ENCODE results near the gene GNA14. TPM values are rescaled to one million over a fixed set of nuclear protein-coding genes. Genes with fewer than 3 reads are reported as not detected.

GNA14 gene
- total RNA-seq, 1 experiment from 2014 or later, result 0.37 TPM

DNA sequence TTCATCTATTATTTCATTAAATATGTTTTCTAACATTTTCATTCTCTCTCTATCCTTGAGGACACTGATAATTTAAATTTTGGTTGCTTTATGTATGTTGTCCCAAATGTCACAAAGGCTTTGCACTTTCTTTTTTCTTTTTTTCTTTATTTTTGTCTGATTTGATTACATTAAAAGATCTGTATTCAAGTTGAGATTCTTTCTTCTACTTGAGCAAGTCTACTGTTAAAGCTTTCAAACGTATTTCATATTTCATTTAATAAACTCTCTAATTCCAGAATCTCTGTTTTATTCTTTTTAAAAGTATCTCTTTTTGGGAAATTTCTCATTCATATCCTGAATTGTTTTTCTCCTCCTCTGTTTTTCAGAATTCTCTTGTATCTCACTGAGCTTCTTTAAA, 106.5 kb downstream of the GNA14 start:
- Histone ChIP-seq H4K91ac (ENCODE audit: insufficient read length, low read depth, low read length) (no peak overlapping the region), H3K56ac (ENCODE audit: insufficient read length, low read depth, low read length) (no peak overlapping the region), H4K8ac (replicated peaks; ENCODE audit: insufficient read length, low read depth, low read length) (no peak overlapping the region), H3K79me1 (ENCODE audit: insufficient read depth, low read depth, low read length, poor library complexity, severe bottlenecking) (no peaks in the 10 kb centered on the region), H2BK20ac (ENCODE audit: low read depth, low read length, poor library complexity, severe bottlenecking) (no peak overlapping the region), H3T11ph (ENCODE audit: low read length) (no peak overlapping the region), H3K4me1 (ENCODE audit: insufficient read depth, low read length) (no peaks in the 10 kb centered on the region; the same call in 1 of the 2 replicates), H4K5ac (ENCODE audit: insufficient read length, low read depth, low read length) (no peak overlapping the region), H2BK12ac (ENCODE audit: insufficient read length, low read depth, low read length) (no peak overlapping the region), H3K9me3 (ENCODE audit: control insufficient read depth, low read depth, low read length) (no peaks in the 10 kb centered on the region), H3K14ac (ENCODE audit: insufficient read depth, low read length) (no peak overlapping the region), H3K79me2 (ENCODE audit: insufficient read depth, low read length) (no peaks in the 10 kb centered on the region), H3K27me3 (ENCODE audit: insufficient read depth, low read length) (no peaks in the 10 kb centered on the region), H2BK120ac (ENCODE audit: low read depth, low read length, poor library complexity, severe bottlenecking) (no peak overlapping the region), H3K18ac (ENCODE audit: insufficient read length, low read depth, low read length) (no peak overlapping the region), H3K4me2 (ENCODE audit: insufficient read depth, insufficient read length, low read length) (no peak overlapping the region), H2BK5ac (ENCODE audit: insufficient read length, low read length) (no peak overlapping the region), H2AK5ac (ENCODE audit: insufficient read length, low read length) (no peak overlapping the region), H2AFZ (ENCODE audit: low read length) (no peak overlapping the region), H3K23me2 (ENCODE audit: insufficient read length, low read depth, low read length, poor library complexity, severe bottlenecking) (no peaks in the 10 kb centered on the region), H2BK15ac (ENCODE audit: low read depth, low read length) (no peak overlapping the region), H3K9ac (ENCODE audit: extremely low read depth, insufficient read length, low read length) (no peak overlapping the region), H3K27ac (ENCODE audit: insufficient read length, low read depth, low read length) (no peak overlapping the region), H3K23ac (ENCODE audit: insufficient read length, low read depth, low read length) (no peak overlapping the region), H4K20me1 (ENCODE audit: control insufficient read depth, insufficient read depth, insufficient read length) (no peaks in the 10 kb centered on the region), H3K4ac (ENCODE audit: low read depth, low read length) (no peak overlapping the region)
- TF ChIP-seq, protein P1, sequence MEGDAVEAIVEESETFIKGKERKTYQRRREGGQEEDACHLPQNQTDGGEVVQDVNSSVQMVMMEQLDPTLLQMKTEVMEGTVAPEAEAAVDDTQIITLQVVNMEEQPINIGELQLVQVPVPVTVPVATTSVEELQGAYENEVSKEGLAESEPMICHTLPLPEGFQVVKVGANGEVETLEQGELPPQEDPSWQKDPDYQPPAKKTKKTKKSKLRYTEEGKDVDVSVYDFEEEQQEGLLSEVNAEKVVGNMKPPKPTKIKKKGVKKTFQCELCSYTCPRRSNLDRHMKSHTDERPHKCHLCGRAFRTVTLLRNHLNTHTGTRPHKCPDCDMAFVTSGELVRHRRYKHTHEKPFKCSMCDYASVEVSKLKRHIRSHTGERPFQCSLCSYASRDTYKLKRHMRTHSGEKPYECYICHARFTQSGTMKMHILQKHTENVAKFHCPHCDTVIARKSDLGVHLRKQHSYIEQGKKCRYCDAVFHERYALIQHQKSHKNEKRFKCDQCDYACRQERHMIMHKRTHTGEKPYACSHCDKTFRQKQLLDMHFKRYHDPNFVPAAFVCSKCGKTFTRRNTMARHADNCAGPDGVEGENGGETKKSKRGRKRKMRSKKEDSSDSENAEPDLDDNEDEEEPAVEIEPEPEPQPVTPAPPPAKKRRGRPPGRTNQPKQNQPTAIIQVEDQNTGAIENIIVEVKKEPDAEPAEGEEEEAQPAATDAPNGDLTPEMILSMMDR (conservative IDR thresholded peaks at IDR 0.05), result no peak
- no peak for DNase-seq
- Mint-ChIP-seq H3K27ac (no peak overlapping the region), H3K36me3 (ENCODE audit: insufficient read depth in 1 of 3, low read depth in 3 of 3) (peaks cover 8 to 33% (median 29%) of the 10 kb centered on the region in 3 experiments; a peak in 6 of 7 replicates), H3K9me3 (peaks cover 23 to 37% of the 10 kb centered on the region in 2 experiments), H3K27me3 (ENCODE audit: low read depth) (no peaks in the 10 kb centered on the region), H3K4me1 (peaks cover 6 to 16% of the 10 kb centered on the region in 2 experiments), H3K4me3 (no peak overlapping the region)
- WGBS (ENCODE audit: extremely low coverage, insufficient read length, low lambda C conversion rate), result no CpG with 5 or more reads among the region's 1 CpG
